Measurements from ENCODE around the gene KRTAP3-1. TPM values are rescaled to one million over a fixed set of nuclear protein-coding genes. Genes with fewer than 3 reads are reported as not detected.

The KRTAP3-1 gene
- total and polyA plus RNA-seq, 3 donors from 2014 or later: not detected

DNA sequence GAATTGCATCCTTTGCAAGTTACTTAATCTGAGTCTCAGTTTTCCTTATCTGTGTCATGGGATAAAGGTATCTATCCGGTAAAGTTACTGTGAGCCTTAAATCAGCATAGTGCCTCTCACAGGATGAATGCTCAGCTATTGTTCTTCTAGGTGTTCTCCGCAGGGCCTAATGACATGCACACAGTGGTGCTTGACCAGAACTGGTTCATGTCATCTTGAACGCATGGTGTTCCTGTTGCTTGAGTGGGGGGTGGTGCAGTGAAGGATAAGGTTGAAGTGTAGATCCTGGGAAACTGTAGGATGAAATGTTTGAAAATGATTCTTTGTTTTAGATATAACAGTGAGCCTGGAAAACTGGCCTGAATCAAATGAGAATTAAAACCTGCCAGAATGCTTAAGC is 28.8 kb downstream of the KRTAP3-1 start:
- TF ChIP-seq, protein P1, sequence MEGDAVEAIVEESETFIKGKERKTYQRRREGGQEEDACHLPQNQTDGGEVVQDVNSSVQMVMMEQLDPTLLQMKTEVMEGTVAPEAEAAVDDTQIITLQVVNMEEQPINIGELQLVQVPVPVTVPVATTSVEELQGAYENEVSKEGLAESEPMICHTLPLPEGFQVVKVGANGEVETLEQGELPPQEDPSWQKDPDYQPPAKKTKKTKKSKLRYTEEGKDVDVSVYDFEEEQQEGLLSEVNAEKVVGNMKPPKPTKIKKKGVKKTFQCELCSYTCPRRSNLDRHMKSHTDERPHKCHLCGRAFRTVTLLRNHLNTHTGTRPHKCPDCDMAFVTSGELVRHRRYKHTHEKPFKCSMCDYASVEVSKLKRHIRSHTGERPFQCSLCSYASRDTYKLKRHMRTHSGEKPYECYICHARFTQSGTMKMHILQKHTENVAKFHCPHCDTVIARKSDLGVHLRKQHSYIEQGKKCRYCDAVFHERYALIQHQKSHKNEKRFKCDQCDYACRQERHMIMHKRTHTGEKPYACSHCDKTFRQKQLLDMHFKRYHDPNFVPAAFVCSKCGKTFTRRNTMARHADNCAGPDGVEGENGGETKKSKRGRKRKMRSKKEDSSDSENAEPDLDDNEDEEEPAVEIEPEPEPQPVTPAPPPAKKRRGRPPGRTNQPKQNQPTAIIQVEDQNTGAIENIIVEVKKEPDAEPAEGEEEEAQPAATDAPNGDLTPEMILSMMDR (IDR thresholded peaks at IDR 0.05): no peak
- no peak for TF ChIP-seq POLR2A (IDR thresholded peaks at IDR 0.05)
- WGBS, 2 donors: 77% methylated on average over 3 of the region's 3 CpGs
- intact Hi-C loops (cut with DNase I; ENCODE audit: low total_unique reads): no loop called here
- Histone ChIP-seq H3K4me1 (peaks cover 13% of the 10 kb centered on the region), H3K4me3 (no peak overlapping the region), H3K27me3 (no peaks in the 10 kb centered on the region), H3K9me3 (no peaks in the 10 kb centered on the region), H3K27ac (peak overlapping the region; percentile 35 to 60), H3K36me3 (ENCODE audit: low read depth, missing control alignments) (no peaks in the 10 kb centered on the region)
- DNase-seq: no peak

DNA sequence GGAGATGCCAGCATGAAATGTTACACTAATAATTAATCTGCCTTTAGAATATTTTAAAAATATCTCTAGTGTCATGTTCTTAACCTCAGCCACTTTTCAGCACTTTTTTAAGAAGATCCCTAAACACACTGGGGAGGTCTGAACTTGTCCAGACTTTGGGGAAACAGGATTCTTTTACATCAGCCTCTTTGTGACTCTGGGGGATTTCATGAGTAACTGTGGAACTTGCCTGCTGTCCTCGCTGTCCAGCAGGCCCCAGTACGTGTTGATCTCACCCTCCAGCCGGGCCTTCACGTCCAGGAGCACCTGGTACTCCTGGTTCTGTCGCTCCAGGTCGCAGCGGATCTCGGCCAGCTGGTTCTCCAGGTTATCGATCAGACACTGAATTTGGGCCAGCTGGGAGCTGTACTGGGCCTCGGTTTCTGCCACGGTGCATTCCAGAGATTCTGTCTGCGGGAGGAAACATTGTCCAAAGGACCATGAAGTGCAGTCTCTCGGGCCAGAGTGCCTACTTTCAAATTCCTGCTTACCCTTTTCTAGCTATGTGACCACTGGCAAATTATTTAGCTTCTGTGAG is 30.3 kb downstream of the KRTAP3-1 start:
- WGBS, 2 donors: 61 to 64% methylated on average over 13 of the region's 13 CpGs
- DNase-seq: peak; percentile 27

DNA sequence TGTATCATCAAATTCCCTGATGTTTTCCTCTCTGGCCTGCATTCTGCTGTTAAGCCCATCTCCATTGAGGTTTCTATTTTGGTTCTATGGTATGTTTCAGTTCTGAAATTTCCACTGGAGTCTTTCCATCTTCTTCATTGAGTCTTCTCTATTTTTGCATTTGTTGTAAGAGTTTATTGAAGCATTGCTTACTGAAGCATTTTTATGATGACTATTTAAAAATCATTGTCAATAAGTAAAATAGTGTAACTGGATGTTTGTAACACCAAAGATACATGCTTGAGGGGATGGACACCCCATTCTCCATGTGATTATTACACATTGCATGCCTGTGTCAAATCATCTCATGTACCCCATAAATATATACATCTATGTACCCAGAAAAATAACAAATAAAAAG is 33.4 kb downstream of the KRTAP3-1 start:
- TF ChIP-seq, protein P1 (IDR thresholded peaks at IDR 0.05): no peak
- no peak for TF ChIP-seq POLR2A (IDR thresholded peaks at IDR 0.05)
- intact Hi-C loops (cut with DNase I; ENCODE audit: low total_unique reads): no loop called here
- H3K4me3 ChIP-seq: no peak overlapping the region
- peaks cover 12% of the 10 kb centered on the region for H3K4me1 ChIP-seq
- no peak for DNase-seq
- no peaks in the 10 kb centered on the region for H3K27me3 ChIP-seq
- no peaks in the 10 kb centered on the region for H3K36me3 ChIP-seq (ENCODE audit: low read depth, missing control alignments)
- H3K9me3 ChIP-seq: no peaks in the 10 kb centered on the region
- H3K27ac ChIP-seq: no peak overlapping the region

More for the DNA sequence above, 30.3 kb downstream of the KRTAP3-1 start:
- TF ChIP-seq, protein P1 (IDR thresholded peaks at IDR 0.05): no peak
- no peak for TF ChIP-seq POLR2A (IDR thresholded peaks at IDR 0.05)
- Histone ChIP-seq H3K27ac (peak overlapping the region; percentile 60 to 64), H3K36me3 (ENCODE audit: low read depth, missing control alignments) (no peaks in the 10 kb centered on the region), H3K4me1 (peaks cover 13% of the 10 kb centered on the region), H3K27me3 (no peaks in the 10 kb centered on the region), H3K9me3 (no peaks in the 10 kb centered on the region), H3K4me3 (no peak overlapping the region)
- intact Hi-C loops (cut with DNase I; ENCODE audit: low total_unique reads): no loop called here

DNA sequence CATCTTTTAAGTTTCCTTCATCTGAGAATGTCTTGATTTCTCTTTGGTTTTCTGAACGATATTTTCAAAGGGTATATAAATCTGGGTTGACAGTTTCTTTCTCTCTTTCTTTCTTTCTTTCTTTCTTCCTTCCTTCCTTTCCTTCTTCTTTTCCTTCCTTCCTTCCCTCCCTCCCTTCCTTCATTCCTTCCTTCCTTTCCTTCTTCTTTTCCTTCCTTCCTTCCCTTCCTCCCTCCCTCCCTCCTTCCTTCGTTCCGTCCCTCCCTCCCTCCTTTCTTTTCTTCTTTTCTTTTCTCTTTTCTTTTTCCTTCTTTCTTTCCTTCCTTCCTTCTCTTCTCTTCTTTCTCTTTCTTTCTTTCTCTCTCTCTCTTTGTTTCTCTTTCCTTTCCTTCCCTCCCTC is 34.6 kb downstream of the KRTAP3-1 start:
- intact Hi-C loops (cut with DNase I; ENCODE audit: low total_unique reads): no loop called here
- peaks cover 6% of the 10 kb centered on the region for H3K4me1 ChIP-seq
- no peaks in the 10 kb centered on the region for H3K27me3 ChIP-seq
- 90 to 95% methylated on average over 3 of the region's 3 CpGs for WGBS, 2 donors
- H3K9me3 ChIP-seq: no peaks in the 10 kb centered on the region
- DNase-seq: no peak
- no peak overlapping the region for H3K4me3 ChIP-seq
- no peak overlapping the region for H3K27ac ChIP-seq
- no peaks in the 10 kb centered on the region for H3K36me3 ChIP-seq (ENCODE audit: low read depth, missing control alignments)
- TF ChIP-seq POLR2A (IDR thresholded peaks at IDR 0.05): no peak
- TF ChIP-seq, protein P1 (IDR thresholded peaks at IDR 0.05): no peak

DNA sequence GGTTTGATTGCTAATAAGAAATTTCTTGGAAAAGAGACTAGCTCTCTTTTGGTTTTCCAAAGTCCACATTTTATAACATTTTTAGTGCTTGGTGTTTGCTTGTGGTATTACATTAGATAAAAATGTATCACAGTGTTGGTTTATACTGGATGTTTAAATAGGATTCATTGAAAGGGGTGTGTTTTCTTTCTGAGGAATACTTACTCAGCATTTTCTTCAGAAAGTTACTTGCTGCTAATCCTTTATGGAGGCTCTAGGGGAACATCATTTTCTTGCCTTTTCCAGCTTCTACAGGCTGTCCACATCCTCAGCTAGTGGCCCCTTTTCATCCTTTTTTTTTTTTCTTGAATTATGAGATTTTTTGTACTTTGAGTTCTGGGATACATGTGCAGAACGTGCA is 41.3 kb downstream of the KRTAP3-1 start:
- H3K4me3 ChIP-seq: no peak overlapping the region
- intact Hi-C loops (cut with DNase I; ENCODE audit: low total_unique reads): no loop called here
- no peak for DNase-seq
- no peaks in the 10 kb centered on the region for H3K36me3 ChIP-seq (ENCODE audit: low read depth, missing control alignments)
- WGBS, 2 donors: 88 to 94% methylated on average over 1 of the region's 1 CpG
- no peak overlapping the region for H3K27ac ChIP-seq
- H3K4me1 ChIP-seq: no peaks in the 10 kb centered on the region
- no peaks in the 10 kb centered on the region for H3K9me3 ChIP-seq
- no peak for TF ChIP-seq POLR2A (IDR thresholded peaks at IDR 0.05)
- TF ChIP-seq, protein P1 (IDR thresholded peaks at IDR 0.05): no peak
- H3K27me3 ChIP-seq: no peaks in the 10 kb centered on the region

All from testis (tissue), 3 donors.